ENCODE results near the gene KIF17.

Gene KIF17

DNA sequence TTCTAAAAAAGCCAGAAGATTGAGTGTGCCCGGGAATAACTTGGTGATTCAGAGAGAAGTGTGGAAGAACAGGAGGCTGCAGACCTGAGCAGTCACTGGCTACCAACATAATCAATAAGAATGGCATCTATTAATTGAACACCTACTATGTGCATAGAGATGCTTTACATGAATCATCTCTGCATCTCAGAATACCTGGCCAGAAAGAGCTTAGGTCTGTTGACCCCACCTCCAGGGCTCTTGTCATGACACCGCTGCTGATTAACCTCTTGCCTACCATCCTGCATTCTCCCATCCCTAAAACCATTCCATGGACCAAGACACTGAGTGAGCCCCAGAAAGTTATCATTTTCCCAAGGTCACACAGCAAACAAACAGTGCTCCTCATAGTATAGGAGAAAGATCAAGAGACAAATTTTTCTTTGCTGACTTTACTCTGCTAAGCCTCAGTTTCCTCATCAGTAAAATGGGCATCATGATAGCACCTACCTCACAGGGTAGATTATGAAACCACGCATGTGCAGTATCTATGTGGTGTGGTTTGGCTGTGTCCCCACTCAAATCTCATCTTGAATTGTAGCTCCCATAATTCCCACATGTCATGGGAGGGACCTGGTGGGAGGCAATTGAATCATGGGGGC is 100.8 kb downstream of the KIF17 start:
- no peak for DNase-seq

DNA sequence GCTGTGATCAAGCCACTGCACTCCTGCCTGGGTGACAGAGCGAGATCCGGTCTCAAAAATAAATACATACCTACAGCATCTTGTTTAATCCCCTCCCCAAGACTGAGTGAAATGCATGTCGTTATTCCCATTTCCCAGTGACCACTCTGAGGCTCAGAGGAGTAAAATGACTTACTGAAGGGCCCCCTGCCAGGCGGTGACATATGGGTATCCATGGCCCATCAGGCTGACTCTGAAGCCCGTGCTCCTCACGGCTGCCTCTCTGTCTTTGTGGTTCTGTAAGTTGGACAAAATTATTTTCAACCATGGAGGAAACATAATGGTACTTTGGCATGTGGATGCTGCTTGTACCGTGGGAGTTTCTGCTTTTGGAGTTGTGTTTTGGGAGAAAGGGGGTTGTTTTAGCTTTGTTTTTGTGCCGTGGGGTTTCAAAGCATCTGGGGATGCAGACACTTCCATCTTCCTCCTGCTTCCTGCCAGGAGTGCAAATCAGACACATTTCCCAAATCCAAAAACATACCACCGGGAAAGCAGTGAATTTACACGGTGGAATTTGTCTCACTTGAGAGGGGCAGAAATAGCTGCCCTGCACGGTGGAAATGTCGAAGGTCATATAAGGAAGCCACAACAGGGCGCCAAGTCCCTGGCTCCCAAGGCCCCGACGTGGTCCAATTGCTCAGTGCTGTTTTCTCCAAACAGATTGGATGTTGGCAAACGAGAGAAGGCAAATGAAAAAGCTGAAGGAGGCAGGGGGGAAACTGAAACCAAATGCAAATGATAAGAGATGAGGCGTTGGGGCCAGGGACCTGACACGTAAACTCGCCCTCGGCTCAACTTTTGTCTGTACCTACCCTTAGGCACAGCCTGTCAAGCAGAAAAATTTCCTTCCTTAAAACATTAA is 101.6 kb downstream of the KIF17 start:
- no peak for DNase-seq

DNA sequence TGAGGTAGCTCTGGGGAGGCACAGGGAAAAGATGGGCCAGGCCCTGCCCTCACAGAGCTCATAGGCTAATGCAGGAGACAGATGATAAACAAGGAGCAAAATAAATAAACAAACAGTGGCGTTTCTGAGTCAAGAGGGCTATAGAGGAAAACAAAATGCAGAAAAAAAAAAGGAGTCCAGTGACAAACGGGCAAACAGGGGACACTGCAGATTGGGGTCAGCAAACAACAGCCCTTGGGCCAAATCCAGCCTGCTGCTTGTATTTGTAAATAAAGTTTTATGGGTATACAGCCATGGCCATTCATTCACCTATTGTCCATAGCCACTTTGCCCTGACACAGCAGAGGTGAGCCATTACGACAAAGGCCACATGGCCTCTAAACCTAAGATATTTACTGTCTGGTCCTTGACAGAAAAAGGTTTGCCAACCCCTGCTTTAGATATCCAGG is 103.7 kb downstream of the KIF17 start:
- no peak for DNase-seq
